Smooth muscle cell (in vitro differentiated cells): ENCODE results near the gene PRDM4. TPM values are rescaled to one million over a fixed set of nuclear protein-coding genes. Genes with fewer than 3 reads are reported as not detected.
A peak's percentile ranks its signal among the peaks of the same experiment; 100 is the strongest.

Experiments
- DNase-seq: peaks from one replicate; lab custom pipeline; 2025; ENCODE audit not compliant: unreplicated experiment; lab: John Stamatoyannopoulos, UW
- H2AFZ ChIP-seq: fragments of 200-600 bp; sonication (generic); 2 replicates; pipeline ENCODE4 v1.6.0; 2016; ENCODE audit warnings: antibody characterized with exemption, low read depth, mild to moderate bottlenecking
- H3F3A ChIP-seq: fragments of 200-600 bp; sonication (generic); 2 replicates; pipeline ENCODE4 v1.6.0; 2017; ENCODE audit warnings: antibody characterized with exemption, low read depth
- H3K27ac ChIP-seq: fragments of 200-600 bp; sonication (generic); 2 replicates; pipeline ENCODE4 v1.5.1; 2016; ENCODE audit warnings: low read depth, mild to moderate bottlenecking
- H3K27me3 ChIP-seq: fragments of 200-600 bp; sonication (generic); 2 replicates; pipeline ENCODE4 v1.6.1; 2016; ENCODE audit warnings: low read depth, mild to moderate bottlenecking
- H3K36me3 ChIP-seq: fragments of 200-600 bp; sonication (generic); 2 replicates; pipeline ENCODE4 v1.5.1; 2016; ENCODE audit warnings: low read depth
- H3K4me1 ChIP-seq: fragments of 200-600 bp; sonication (generic); 2 replicates; pipeline ENCODE4 v1.5.1; 2016; ENCODE audit warnings: low read depth
- H3K4me2 ChIP-seq: fragments of 200-600 bp; sonication (generic); 2 replicates; pipeline ENCODE4 v1.6.0; 2016; ENCODE audit warnings: mild to moderate bottlenecking
- H3K4me3 ChIP-seq: fragments of 200-600 bp; sonication (generic); 2 replicates; pipeline ENCODE4 v1.5.1; 2016; ENCODE audit warnings: mild to moderate bottlenecking
- H3K79me2 ChIP-seq: fragments of 200-600 bp; sonication (generic); 2 replicates; pipeline ENCODE4 v1.6.0; 2016; ENCODE audit warnings: low read depth, mild to moderate bottlenecking
- H3K9ac ChIP-seq: fragments of 200-600 bp; sonication (generic); 2 replicates; pipeline ENCODE4 v1.6.0; 2016; ENCODE audit warnings: low read depth
- H3K9me3 ChIP-seq: fragments of 200-600 bp; sonication (generic); replicated peaks from 2 replicates; pipeline ENCODE4 v1.5.1; 2016; ENCODE audit warnings: low read depth
- H4K20me1 ChIP-seq: fragments of 200-600 bp; sonication (generic); 2 replicates; pipeline ENCODE4 v1.6.0; 2016; ENCODE audit warnings: low read depth
- WGBS: methylation state at CpG from one replicate; pipeline ENCODE4 v1.1.7; 2016; ENCODE audit warnings: low lambda C conversion rate; 5-methylcytosine and 5-hydroxymethylcytosine counted together
- polyA plus RNA-seq: library from polyadenylated mRNA; unstranded; fragments of >200 nt; fragmentation: Nextera tagmentation; extraction: Ambion mirVana; gene quantifications from 2 replicates; pipeline ENCODE4 v1.2.1, GENCODE V29; 2016
- total RNA-seq: library from RNA; depleted of rRNA; stranded (reverse); fragments of >200 nt; gene quantifications from 2 replicates; pipeline ENCODE4 v1.2.3, GENCODE V29; 2014
- TF ChIP-seq, protein P1 (sequence below): fragments of 200-600 bp; sonication (generic); IDR thresholded peaks from 2 replicates; pipeline ENCODE4 v1.5.1; 2017; ENCODE audit warnings: borderline replicate concordance, mild to moderate bottlenecking, antibody characterized with exemption; ENCODE audit not compliant: insufficient read depth, poor library complexity, severe bottlenecking

Gene PRDM4
- 26.2 and 32.0 TPM in 2 replicates for total RNA-seq
- 19.1 and 20.2 TPM in 2 replicates for polyA plus RNA-seq

- peaks cover 30% of the 10 kb centered on the region for H3K79me2 ChIP-seq
- WGBS = 1% methylated on average over 52 of the region's 83 CpGs
Observed at GRCh38 chr12:107760809-107761501, at the start of gene PRDM4. TSS of gene PRDM4 (minus strand) at chr12:107761137. CDS start at chr12:107760515, 622 bp downstream.

GRCh38 chr12:107807471-107808150, 46.7 kb upstream of the PRDM4 start:
- Histone ChIP-seq H3K4me2 (no peak overlapping the region), H3K4me3 (no peak overlapping the region), H2AFZ (no peak overlapping the region), H3K4me1 (no peaks in the 10 kb centered on the region), H3K27ac (no peak overlapping the region), H4K20me1 (no peaks in the 10 kb centered on the region), H3F3A (no peaks in the 10 kb centered on the region), H3K27me3 (peaks cover 2% of the 10 kb centered on the region), H3K79me2 (no peaks in the 10 kb centered on the region), H3K36me3 (no peaks in the 10 kb centered on the region), H3K9me3 (no peaks in the 10 kb centered on the region), H3K9ac (no peak overlapping the region)
- no peak for DNase-seq
- TF ChIP-seq, protein P1, sequence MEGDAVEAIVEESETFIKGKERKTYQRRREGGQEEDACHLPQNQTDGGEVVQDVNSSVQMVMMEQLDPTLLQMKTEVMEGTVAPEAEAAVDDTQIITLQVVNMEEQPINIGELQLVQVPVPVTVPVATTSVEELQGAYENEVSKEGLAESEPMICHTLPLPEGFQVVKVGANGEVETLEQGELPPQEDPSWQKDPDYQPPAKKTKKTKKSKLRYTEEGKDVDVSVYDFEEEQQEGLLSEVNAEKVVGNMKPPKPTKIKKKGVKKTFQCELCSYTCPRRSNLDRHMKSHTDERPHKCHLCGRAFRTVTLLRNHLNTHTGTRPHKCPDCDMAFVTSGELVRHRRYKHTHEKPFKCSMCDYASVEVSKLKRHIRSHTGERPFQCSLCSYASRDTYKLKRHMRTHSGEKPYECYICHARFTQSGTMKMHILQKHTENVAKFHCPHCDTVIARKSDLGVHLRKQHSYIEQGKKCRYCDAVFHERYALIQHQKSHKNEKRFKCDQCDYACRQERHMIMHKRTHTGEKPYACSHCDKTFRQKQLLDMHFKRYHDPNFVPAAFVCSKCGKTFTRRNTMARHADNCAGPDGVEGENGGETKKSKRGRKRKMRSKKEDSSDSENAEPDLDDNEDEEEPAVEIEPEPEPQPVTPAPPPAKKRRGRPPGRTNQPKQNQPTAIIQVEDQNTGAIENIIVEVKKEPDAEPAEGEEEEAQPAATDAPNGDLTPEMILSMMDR = no peak
- WGBS = 93% methylated on average over 3 of the region's 3 CpGs

More at GRCh38 chr12:107760809-107761501, at the start of gene PRDM4:
- H3K4me1 ChIP-seq = peaks cover 25% of the 10 kb centered on the region
- peak; percentile 75 for DNase-seq
- H3K36me3 ChIP-seq = peaks cover 11% of the 10 kb centered on the region
- peak within 1 kb of the TSS; percentile 86 for H3K4me3 ChIP-seq
- H3K27me3 ChIP-seq = no peaks in the 10 kb centered on the region
- peaks cover 35% of the 10 kb centered on the region for H4K20me1 ChIP-seq
- peak within 1 kb of the TSS; percentile 96 for H3K4me2 ChIP-seq
- H3K9ac ChIP-seq = peak within 1 kb of the TSS; percentile 86
- H3K9me3 ChIP-seq = no peaks in the 10 kb centered on the region
- H2AFZ ChIP-seq = peak within 1 kb of the TSS; percentile 100
- peaks cover 6% of the 10 kb centered on the region for H3F3A ChIP-seq
- TF ChIP-seq, protein P1 = peak; percentile 38
- peak within 1 kb of the TSS; percentile 95 for H3K27ac ChIP-seq

DNA sequence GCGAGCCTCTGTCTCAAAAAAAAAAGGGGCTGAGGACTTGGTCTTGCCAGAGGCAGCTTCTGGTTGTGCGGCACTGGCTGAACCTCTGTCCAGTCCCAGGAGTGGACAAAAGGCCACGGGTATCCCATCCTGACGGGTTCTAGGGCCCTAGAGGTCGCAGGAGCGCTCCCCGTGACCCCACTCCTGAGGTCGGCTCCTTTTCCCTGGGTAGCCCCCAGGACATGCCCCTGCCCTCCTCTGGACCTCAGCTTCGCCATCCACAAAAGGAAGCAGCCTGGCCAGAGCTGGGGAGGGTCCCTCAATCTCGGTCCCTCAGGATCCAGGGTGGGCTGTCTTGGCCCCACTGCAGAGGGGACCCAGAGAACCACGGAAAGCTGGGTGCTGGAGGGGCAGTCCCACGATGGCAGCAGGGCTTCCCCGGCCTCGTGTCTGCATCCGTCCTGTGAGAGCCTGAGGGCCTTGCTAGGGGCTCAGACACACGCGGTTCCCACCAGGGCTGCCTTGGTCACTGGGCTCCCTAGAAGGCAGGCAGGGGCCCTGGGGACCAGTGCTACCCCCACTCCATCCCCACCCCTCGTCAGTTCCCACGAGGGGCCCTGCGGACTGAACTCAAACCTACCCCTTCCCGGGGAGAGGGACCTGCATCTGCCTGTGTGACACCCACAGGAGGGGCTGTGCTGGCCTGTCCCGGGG, 44.7 kb upstream of the PRDM4 start:
- Histone ChIP-seq H3K9ac (no peak overlapping the region), H3K27me3 (no peaks in the 10 kb centered on the region), H3K4me3 (no peak overlapping the region), H3K9me3 (no peaks in the 10 kb centered on the region), H4K20me1 (no peaks in the 10 kb centered on the region), H3K4me1 (no peaks in the 10 kb centered on the region), H2AFZ (no peak overlapping the region), H3K36me3 (no peaks in the 10 kb centered on the region), H3F3A (no peaks in the 10 kb centered on the region), H3K79me2 (no peaks in the 10 kb centered on the region), H3K27ac (no peak overlapping the region), H3K4me2 (no peak overlapping the region)
- DNase-seq = no peak
- WGBS = 93% methylated on average over 22 of the region's 22 CpGs
- TF ChIP-seq, protein P1 = no peak
